HG03432 (cell line): ENCODE results near the gene HOXA6.
A peak's percentile ranks its signal among the peaks of the same experiment; 100 is the strongest.

ENCODE experiments used
- ATAC-seq: cut with Tn5 transposase; IDR thresholded peaks from one replicate; pipeline ENCODE4 v1.9.1; 2021; ENCODE audit warnings: mild to moderate bottlenecking, moderate library complexity; ENCODE audit not compliant: unreplicated experiment

Gene HOXA6

GRCh38 chr7:27173956-27174873 is 26.6 kb upstream of the HOXA6 start, which contains the start of gene HOXA10:
HOXA10 (minus strand) TSS chr7:27174320; CDS start chr7:27174306, 14 bp downstream.
- no peak for ATAC-seq

GRCh38 chr7:27173511-27173955 is 26.0 kb upstream of the HOXA6 start:
- peak; percentile 50 for ATAC-seq

GRCh38 chr7:27172823-27173510 is 25.4 kb upstream of the HOXA6 start:
- peak; percentile 31 for ATAC-seq

DNA sequence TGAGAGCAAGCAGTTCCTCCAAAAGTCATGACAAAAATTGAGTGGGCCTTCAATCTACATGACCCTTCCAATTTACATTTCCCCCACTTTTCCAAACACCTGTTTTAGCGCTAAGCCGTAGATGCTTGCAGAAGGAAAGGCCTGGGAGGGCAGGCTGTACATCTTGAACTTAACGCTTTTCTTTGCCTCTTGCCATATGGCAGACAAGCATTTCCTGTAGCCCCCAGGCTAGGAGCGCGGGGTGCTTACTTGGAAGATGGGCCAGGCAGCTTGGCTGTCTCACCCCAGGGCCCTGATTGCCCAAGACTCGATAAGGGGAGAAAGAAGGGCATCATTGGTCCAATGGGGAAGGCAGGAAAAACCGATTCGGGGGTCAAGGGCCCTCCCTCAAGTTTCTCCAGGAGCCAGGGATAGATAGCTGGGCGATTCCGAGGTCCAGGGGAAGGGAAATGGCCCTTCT is 24.8 kb upstream of the HOXA6 start:
- no peak for ATAC-seq

- no peak for ATAC-seq
Measured at GRCh38 chr7:27171637-27172314, 24.2 kb upstream of the HOXA6 start.

- no peak for ATAC-seq
Measured at GRCh38 chr7:27171325-27171636, 23.7 kb upstream of the HOXA6 start.

- no peak for ATAC-seq
Measured at GRCh38 chr7:27170426-27171324, 23.1 kb upstream of the HOXA6 start.

- no peak for ATAC-seq
Measured at GRCh38 chr7:27169658-27170425, 22.3 kb upstream of the HOXA6 start.

DNA sequence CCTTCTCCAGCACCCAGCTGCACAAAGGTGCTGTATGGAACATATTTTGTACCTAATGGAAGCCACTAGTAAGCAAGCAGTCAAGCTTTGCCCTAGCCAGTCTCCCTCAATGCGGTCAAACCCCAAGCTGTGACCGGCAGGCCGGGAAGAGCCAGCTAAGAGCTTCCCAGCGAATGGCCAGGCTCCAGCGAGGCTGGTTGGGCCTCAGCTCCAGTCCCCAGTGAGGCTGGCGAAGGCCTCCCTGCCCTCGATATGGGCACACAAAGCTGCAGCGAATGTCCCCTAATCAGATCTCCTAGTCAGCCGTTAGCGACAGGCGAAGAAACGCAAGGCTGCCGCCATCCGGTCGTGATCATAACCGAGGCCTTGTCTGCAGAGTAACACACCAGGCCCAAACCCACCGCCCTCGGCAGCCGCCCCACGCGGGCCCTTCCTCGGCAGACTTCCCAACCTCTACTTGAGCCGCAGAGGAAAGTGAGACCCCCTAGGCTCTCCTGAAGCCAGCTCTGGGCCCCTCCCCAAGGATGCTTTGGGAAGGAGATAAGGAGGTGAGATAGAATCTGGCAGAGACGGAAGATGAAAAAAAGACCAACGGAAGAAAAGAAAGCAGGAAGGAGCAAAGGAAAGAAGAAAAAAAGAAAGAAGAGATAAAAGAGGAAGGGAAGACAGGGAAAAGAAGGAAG is 20.8 kb upstream of the HOXA6 start:
- ATAC-seq = no peak

GRCh38 chr7:27167916-27168264 is 20.3 kb upstream of the HOXA6 start:
- no peak for ATAC-seq

DNA sequence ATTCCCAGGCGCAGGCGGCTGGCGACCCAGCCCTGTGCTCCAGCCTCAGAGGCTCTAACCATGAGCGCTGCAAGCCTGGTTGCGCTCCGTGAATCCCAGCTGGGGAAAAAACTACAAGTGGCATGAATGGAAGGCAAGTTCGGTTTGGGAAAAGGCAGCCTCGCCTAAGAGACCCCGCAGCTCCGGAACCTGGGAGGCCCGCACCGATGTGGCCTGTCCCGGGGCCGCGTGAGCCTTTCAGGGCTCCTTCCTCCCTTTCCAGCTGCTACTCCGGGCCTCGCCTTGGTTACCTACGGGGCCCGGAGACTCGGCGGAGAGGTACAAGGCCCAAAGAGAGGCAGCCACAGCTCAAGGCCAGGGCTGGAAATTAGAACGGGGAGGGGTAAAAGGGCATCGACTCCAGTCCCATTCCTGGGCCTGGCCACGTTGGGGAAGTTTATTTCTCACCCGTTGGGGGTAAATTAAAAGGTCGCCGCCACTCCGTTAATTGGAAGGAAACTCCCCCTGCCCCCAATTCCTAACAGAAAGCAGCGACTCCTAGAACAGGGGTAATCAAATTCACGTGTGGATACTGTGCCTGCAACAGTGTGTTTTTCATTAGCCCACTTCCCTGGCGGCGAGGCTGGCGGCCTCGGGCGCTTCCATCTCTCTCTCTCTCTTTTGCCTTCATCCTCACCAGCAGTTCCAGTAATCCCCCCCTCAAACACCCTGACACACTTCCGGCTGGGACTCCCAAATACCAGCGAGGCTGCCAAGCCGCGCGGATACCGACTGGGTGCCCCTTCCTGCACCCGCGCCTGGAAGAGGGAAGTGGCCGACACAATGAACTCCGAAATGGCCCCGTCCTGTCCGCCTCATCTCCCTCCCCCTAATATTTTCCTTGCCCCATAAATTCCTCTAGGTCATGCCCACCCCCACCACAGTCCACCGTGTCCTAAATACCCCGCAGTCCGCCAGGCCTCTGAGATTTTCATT is 19.2 kb upstream of the HOXA6 start:
- ATAC-seq = no peak

- no peak for ATAC-seq
Measured at GRCh38 chr7:27165996-27166530, 18.5 kb upstream of the HOXA6 start.

- ATAC-seq = no peak
Measured at GRCh38 chr7:27165089-27165995, 17.8 kb upstream of the HOXA6 start, which contains the start of gene HOXA9. HOXA9 (minus strand) TSS chr7:27165537; CDS start chr7:27165457, 80 bp downstream.

DNA sequence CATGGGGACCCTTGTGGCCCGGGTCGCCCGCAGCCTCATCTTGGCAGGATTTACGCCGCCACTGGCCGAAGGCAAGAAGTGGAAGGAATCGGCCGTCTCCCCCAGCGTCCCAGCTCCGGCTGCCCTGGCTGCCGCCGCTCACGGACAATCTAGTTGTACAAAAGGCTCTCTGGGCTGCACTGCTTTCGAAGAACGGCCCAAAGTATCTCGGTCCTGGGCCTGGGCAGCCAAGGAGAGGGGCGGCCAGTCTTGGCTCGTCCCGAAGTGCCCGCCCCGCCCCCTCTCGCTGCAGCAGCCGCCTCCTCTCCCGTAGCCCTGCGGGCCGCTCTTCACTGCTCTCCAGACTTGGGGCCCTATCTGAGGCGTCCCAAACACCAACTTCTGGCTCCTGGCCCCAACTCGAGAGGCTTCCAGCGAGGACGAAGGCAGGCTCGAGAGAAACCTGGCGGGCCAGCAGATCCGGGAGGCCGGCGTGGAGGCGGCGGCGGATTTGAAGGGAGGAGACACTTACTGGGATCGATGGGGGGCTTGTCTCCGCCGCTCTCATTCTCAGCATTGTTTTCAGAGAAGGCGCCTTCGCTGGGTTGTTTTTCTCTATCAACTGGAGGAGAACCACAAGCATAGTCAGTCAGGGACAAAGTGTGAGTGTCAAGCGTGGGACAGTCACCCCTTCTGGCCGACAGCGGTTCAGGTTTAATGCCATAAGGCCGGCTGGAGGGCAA is 17.0 kb upstream of the HOXA6 start:
- ATAC-seq = no peak

DNA sequence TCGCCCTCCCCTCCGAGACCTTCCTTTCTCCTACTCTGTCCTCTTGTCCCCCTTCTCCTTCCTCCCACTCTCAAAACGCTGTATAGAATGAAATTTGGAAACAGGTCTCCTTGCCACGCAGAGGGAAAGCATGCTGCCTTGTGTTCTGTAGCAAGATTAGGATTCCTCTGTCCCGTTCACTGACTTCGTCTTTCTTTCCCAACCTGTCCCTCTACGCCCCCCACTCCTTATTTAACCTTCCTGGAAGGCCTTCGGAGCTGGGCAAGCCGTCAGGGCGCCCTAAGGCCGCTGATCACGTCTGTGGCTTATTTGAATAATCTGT is 16.4 kb upstream of the HOXA6 start:
- no peak for ATAC-seq
